K562 (cell line): ENCODE data around the gene HNRNPK. TPM values are rescaled to one million over a fixed set of nuclear protein-coding genes. Genes with fewer than 3 reads are reported as not detected.

ENCODE experiments used
- CBX1 ChIP-seq: sonication (generic); IDR thresholded peaks from 2 replicates; pipeline ENCODE4 v1.6.1; 2016; ENCODE audit warnings: antibody characterized with exemption, low read depth, mild to moderate bottlenecking
- HEY1 ChIP-seq: fragments of 250-450 bp; sonication (Bioruptor Pico); IDR thresholded peaks from 2 replicates; pipeline ENCODE4 v1.5.0; 2020; ENCODE audit warnings: mild to moderate bottlenecking, moderate library complexity, borderline replicate concordance
- HMGN3 ChIP-seq: IDR thresholded peaks from 2 replicates; pipeline ENCODE4 v1.6.1; 2011; ENCODE audit warnings: borderline replicate concordance, low read depth, mild to moderate bottlenecking, mixed read lengths, low read length; ENCODE audit not compliant: insufficient read length; ENCODE audit errors: extremely low read depth
- IRF1 ChIP-seq: sonication (generic); formaldehyde crosslinking; IDR thresholded peaks from 2 replicates; pipeline ENCODE4 v1.8.0; 2022; ENCODE audit warnings: missing genetic modification reagents, mild to moderate bottlenecking, borderline replicate concordance
- JUN ChIP-seq, 2 experiments: sonication (generic) in 1 of 2; formaldehyde crosslinking in 1 of 2; IDR thresholded peaks; 2 replicates each; pipeline versions ENCODE4 v1.6.1 to v1.8.0; 2012 to 2022; ENCODE audit warnings: borderline replicate concordance in 2 of 2, mild to moderate bottlenecking in 2 of 2, improper control_type of control experiment in 1 of 2, low read depth in 1 of 2, low read length in 1 of 2, missing genetic modification reagents in 1 of 2
- LCOR ChIP-seq: sonication (generic); formaldehyde crosslinking; IDR thresholded peaks from 2 replicates; pipeline ENCODE4 v1.8.0; 2022; ENCODE audit warnings: mild to moderate bottlenecking, missing genetic modification reagents
- MAZ ChIP-seq, 2 experiments: fragments of 450-650 bp in 1 of 2; sonication (generic) in 1 of 2; formaldehyde crosslinking; IDR thresholded peaks in 1 of 2; conservative IDR thresholded peaks in 1 of 2; 2 replicates each; pipeline versions ENCODE4 v1.4.0 to v1.5.0; 2020; ENCODE audit warnings: mild to moderate bottlenecking in 1 of 2, missing genetic modification reagents in 1 of 2
- MLX ChIP-seq, 2 experiments: fragments of 450-650 bp in 1 of 2; sonication (generic) in 1 of 2; formaldehyde crosslinking; conservative IDR thresholded peaks; 2 replicates each; pipeline versions ENCODE4 v1.4.0 to v1.8.1; 2020 to 2022; ENCODE audit warnings: mild to moderate bottlenecking in 1 of 2, missing genetic modification reagents in 1 of 2
- NR2C1 ChIP-seq, 2 experiments: fragments of 450-650 bp; IDR thresholded peaks; 2 replicates each; pipeline ENCODE4 v1.6.1; 2017; ENCODE audit warnings: mild to moderate bottlenecking in 2 of 2, antibody characterized with exemption in 1 of 2, inconsistent platforms in 1 of 2, missing compliant biosample characterization in 1 of 2, missing genetic modification characterization in 1 of 2
- PBX2 ChIP-seq, 2 experiments: IDR thresholded peaks in 1 of 2; conservative IDR thresholded peaks in 1 of 2; 2 replicates each; pipeline ENCODE4 v1.6.1; 2016; ENCODE audit warnings: low read depth in 2 of 2, mild to moderate bottlenecking in 1 of 2, missing compliant biosample characterization in 1 of 2, missing genetic modification characterization in 1 of 2, moderate library complexity in 1 of 2
- PHB ChIP-seq: fragments of 250-450 bp; sonication (Bioruptor Pico); IDR thresholded peaks from 2 replicates; pipeline ENCODE4 v1.5.0; 2021
- PHF21A ChIP-seq: fragments of 450-650 bp; IDR thresholded peaks from 2 replicates; pipeline ENCODE4 v1.6.1; 2017; ENCODE audit warnings: low read depth, borderline replicate concordance
- SIN3B ChIP-seq: fragments of 450-650 bp; IDR thresholded peaks from 2 replicates; pipeline ENCODE4 v1.6.1; 2017; ENCODE audit warnings: low read depth, mild to moderate bottlenecking, moderate library complexity
- SNIP1 ChIP-seq: fragments of 450-650 bp; IDR thresholded peaks from 2 replicates; pipeline ENCODE4 v1.7.1; 2017; ENCODE audit warnings: low read depth, mild to moderate bottlenecking
- SRSF9 ChIP-seq: fragments of 200-400 bp; formaldehyde crosslinking; IDR thresholded peaks from 2 replicates; pipeline ENCODE4 v1.6.1; 2017; ENCODE audit warnings: low read depth, low read length, borderline replicate concordance
- ZFP30 ChIP-seq: fragments of 250-450 bp; sonication (Bioruptor Pico); IDR thresholded peaks from 2 replicates; pipeline ENCODE4 v1.8.0; 2022; ENCODE audit warnings: moderate library complexity, mild to moderate bottlenecking, inconsistent platforms, borderline replicate concordance
- ZNF121 ChIP-seq: sonication (generic); formaldehyde crosslinking; conservative IDR thresholded peaks from 2 replicates; pipeline ENCODE4 v1.8.0; 2022; ENCODE audit warnings: missing genetic modification reagents
- ZNF3 ChIP-seq: fragments of 250-450 bp; sonication (Bioruptor Pico); IDR thresholded peaks from 2 replicates; pipeline ENCODE4 v1.5.0; 2021; ENCODE audit warnings: mild to moderate bottlenecking, moderate library complexity
- ZNF316 ChIP-seq: fragments of 450-650 bp; IDR thresholded peaks from 2 replicates; pipeline ENCODE4 v1.6.1; 2016
- ZNF766 ChIP-seq: fragments of 200-800 bp; sonication (Bioruptor generic); conservative IDR thresholded peaks from 2 replicates; pipeline ENCODE4 v1.6.1; 2016; ENCODE audit warnings: missing genetic modification characterization, missing compliant biosample characterization
- ZNF778 ChIP-seq: fragments of 450-650 bp; formaldehyde crosslinking; IDR thresholded peaks from 2 replicates; pipeline ENCODE4 v1.4.0; 2020; ENCODE audit warnings: mild to moderate bottlenecking, moderate library complexity
- polyA plus RNA-seq, 8 experiments: library from polyadenylated mRNA; depleted of rRNA in 4 of 8; stranded (reverse) in 5 of 8; unstranded in 3 of 8; fragments of >200 nt; fragmentation: Nextera tagmentation in 2 of 8; fragmentation: Illumina TruSeq in 1 of 8; extraction: Ambion mirVana in 2 of 8; extraction: Trizol in 1 of 8; gene quantifications; 2 replicates each; pipeline versions ENCODE4 v1.2.1 to v1.2.3, GENCODE V29; 2011 to 2014; ENCODE audit warnings: inconsistent platforms in 1 of 8, missing spikeins in 1 of 8
- total RNA-seq, 7 experiments: library from RNA; depleted of rRNA in 6 of 7; stranded (reverse); fragments of >200 nt in 6 of 7; fragmentation: Illumina TruSeq in 2 of 7; extraction: Trizol in 2 of 7; gene quantifications; 2 replicates each; pipeline versions ENCODE4 v1.2.1 to v1.2.3, GENCODE V29; 2011 to 2021; ENCODE audit warnings: low replicate concordance in 1 of 7
- TF ChIP-seq, protein P1 (sequence below): sonication (generic); formaldehyde crosslinking; IDR thresholded peaks from 2 replicates; pipeline ENCODE4 v1.9.0; 2022; ENCODE audit warnings: mild to moderate bottlenecking, missing genetic modification reagents

The HNRNPK gene
- total and polyA plus RNA-seq, 9 of the 15 experiments (the other 6 are each of a cell fraction or from before 2014, with no cell fraction given): 224 to 883 (median 618) TPM

GRCh38 chr9:83980395-83981125 lies 545 bp upstream of the HNRNPK start, which contains the start of gene RMI1 (continued):
- TF ChIP-seq ZNF766 (CRISPR knock-in tag): no peak
- no peak for TF ChIP-seq HMGN3
- no peak for TF ChIP-seq HEY1 (CRISPR knock-in tag)
- TF ChIP-seq ZNF3: no peak
- TF ChIP-seq NR2C1 (IDR thresholded peaks at IDR 0.05): no peak
- TF ChIP-seq NR2C1 (tag; IDR thresholded peaks at IDR 0.05): no peak
- TF ChIP-seq LCOR (CRISPR knock-in tag): peak; percentile 70; the same call in 1 of the 2 replicates
- no peak for TF ChIP-seq SIN3B
- TF ChIP-seq JUN (IDR thresholded peaks at IDR 0.05; ENCODE audit: borderline replicate concordance, low read depth, low read length): no peak
- 0 out of 2 replicates have a peak, but pooled peaks have one; percentile 35 for TF ChIP-seq JUN (CRISPR knock-in tag; IDR thresholded peaks at IDR 0.05; ENCODE audit: borderline replicate concordance)
- TF ChIP-seq PHF21A: peak; percentile 7; the same call in 1 of the 2 replicates
- no peak for TF ChIP-seq MLX (CRISPR knock-in tag; conservative IDR thresholded peaks at IDR 0.05)
- TF ChIP-seq MAZ (CRISPR knock-in tag; conservative IDR thresholded peaks at IDR 0.05 in 1 of 2, IDR thresholded peaks at IDR 0.05 in 1 of 2): peak; percentile 41 to 53; a peak in 3 of 4 replicates
- TF ChIP-seq, protein P1, sequence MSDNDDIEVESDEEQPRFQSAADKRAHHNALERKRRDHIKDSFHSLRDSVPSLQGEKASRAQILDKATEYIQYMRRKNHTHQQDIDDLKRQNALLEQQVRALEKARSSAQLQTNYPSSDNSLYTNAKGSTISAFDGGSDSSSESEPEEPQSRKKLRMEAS (CRISPR knock-in tag): no peak; the same call in 1 of the 2 replicates
- TF ChIP-seq IRF1 (CRISPR knock-in tag): no peak
- no peak for TF ChIP-seq PBX2 (CRISPR knock-in tag; IDR thresholded peaks at IDR 0.05; ENCODE audit: low read depth)
- no peak; the same call in 1 of the 2 replicates for TF ChIP-seq PBX2 (tag; conservative IDR thresholded peaks at IDR 0.05; ENCODE audit: low read depth)
- TF ChIP-seq ZFP30 (CRISPR knock-in tag): no peak
- TF ChIP-seq ZNF121 (CRISPR knock-in tag): no peak
- no peak for TF ChIP-seq ZNF316
- peak; percentile 57; the same call in 1 of the 2 replicates for TF ChIP-seq SNIP1
- peak; percentile 44; the same call in 1 of the 2 replicates for TF ChIP-seq CBX1
- TF ChIP-seq PHB: no peak
- TF ChIP-seq ZNF778 (CRISPR knock-in tag): no peak
- no peak for TF ChIP-seq SRSF9
